ENCODE data around the gene CGNL1.

DNA sequence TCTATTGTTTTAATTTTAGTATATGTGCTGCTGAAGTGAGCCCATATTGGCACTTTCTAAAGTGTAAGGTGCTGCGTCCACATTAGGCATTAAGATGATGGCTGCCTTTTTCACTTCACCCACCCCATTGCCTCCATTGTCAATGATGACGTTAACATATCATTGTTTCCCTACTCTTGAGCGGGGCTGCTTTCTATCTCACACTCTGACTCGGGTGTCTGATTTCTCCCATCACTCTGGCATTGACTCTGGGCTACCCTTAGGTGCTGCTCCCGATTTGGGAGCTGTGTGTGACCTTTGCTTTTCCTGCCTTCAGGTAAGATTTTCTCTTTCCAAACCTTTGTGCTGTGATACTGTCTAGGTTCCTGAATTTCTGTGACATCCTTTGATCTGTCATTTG lies 28.8 kb downstream of the CGNL1 start:
- TF ChIP-seq, protein P1, sequence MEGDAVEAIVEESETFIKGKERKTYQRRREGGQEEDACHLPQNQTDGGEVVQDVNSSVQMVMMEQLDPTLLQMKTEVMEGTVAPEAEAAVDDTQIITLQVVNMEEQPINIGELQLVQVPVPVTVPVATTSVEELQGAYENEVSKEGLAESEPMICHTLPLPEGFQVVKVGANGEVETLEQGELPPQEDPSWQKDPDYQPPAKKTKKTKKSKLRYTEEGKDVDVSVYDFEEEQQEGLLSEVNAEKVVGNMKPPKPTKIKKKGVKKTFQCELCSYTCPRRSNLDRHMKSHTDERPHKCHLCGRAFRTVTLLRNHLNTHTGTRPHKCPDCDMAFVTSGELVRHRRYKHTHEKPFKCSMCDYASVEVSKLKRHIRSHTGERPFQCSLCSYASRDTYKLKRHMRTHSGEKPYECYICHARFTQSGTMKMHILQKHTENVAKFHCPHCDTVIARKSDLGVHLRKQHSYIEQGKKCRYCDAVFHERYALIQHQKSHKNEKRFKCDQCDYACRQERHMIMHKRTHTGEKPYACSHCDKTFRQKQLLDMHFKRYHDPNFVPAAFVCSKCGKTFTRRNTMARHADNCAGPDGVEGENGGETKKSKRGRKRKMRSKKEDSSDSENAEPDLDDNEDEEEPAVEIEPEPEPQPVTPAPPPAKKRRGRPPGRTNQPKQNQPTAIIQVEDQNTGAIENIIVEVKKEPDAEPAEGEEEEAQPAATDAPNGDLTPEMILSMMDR (IDR thresholded peaks at IDR 0.05), result no peak
- TF ChIP-seq POLR2A (IDR thresholded peaks at IDR 0.05), result no peak
